ENCODE data around the gene OST4. TPM values are rescaled to one million over a fixed set of nuclear protein-coding genes. Genes with fewer than 3 reads are reported as not detected.

Gene OST4
- total RNA-seq, 1 experiment from 2014 or later, result 166 TPM

GRCh38 chr2:27082773-27083409 lies 11.4 kb upstream of the OST4 start:
- no peaks in the 10 kb centered on the region for H3K36me3 ChIP-seq (ENCODE audit: low read depth)
- BruUV-seq (replicated peaks), result no TSS peak
- H3K27ac ChIP-seq, result no peak overlapping the region
- no peaks in the 10 kb centered on the region for H3K9me3 ChIP-seq (ENCODE audit: insufficient read depth, low read depth)
- peaks cover 25% of the 10 kb centered on the region for H3K4me1 ChIP-seq (replicated peaks; ENCODE audit: insufficient read depth)
- H3K79me2 ChIP-seq (ENCODE audit: low read depth), result no peaks in the 10 kb centered on the region
- intact Hi-C loops (cut with micrococcal nuclease; ENCODE audit: unreplicated experiment), result no loop called here
- H4K20me1 ChIP-seq (ENCODE audit: insufficient read depth), result no peaks in the 10 kb centered on the region
- H3K9me2 ChIP-seq (ENCODE audit: insufficient read depth), result no peaks in the 10 kb centered on the region
- ChIA-PET POLR2A (ENCODE audit: unreplicated experiment) (interaction anchor here (0.6 to 1.0 kb wide), 3 partner anchors 31 to 101 kb away, joined by 3 to 20 read pairs (median 5); no protein-coding TSS in a partner anchor), CTCF (no interaction called here)
- no peak overlapping the region for H2AFZ ChIP-seq
- no peak overlapping the region for H3K4me3 ChIP-seq
- 0 out of 2 replicates have a peak, but pooled peaks cover under 1% of the 10 kb centered on the region for H3K27me3 ChIP-seq (ENCODE audit: insufficient read depth, low read depth)
- TF ChIP-seq CTCF (conservative IDR thresholded peaks at IDR 0.05) (no peak), EZH2 (IDR thresholded peaks at IDR 0.05; ENCODE audit: low read depth) (no peak)
- H3F3A ChIP-seq (ENCODE audit: insufficient read depth, low read depth), result peaks cover 9% of the 10 kb centered on the region; the same call in 1 of the 2 replicates
- no peak overlapping the region for H3K4me2 ChIP-seq
- no peak for DNase-seq

GRCh38 chr2:27081984-27082772 lies 10.7 kb upstream of the OST4 start:
- peaks cover 9% of the 10 kb centered on the region; the same call in 1 of the 2 replicates for H3F3A ChIP-seq (ENCODE audit: insufficient read depth, low read depth)
- peaks cover 21% of the 10 kb centered on the region for H3K4me1 ChIP-seq (replicated peaks; ENCODE audit: insufficient read depth)
- H3K36me3 ChIP-seq (ENCODE audit: low read depth), result no peaks in the 10 kb centered on the region
- no peak for DNase-seq
- no peaks in the 10 kb centered on the region for H3K9me2 ChIP-seq (ENCODE audit: insufficient read depth)
- H3K9me3 ChIP-seq (ENCODE audit: insufficient read depth, low read depth), result no peaks in the 10 kb centered on the region
- CTCF ChIA-PET, result interaction anchor here (1.3 kb wide), 1 partner anchor 10 kb away, joined by 4 read pairs; no protein-coding TSS in a partner anchor
- no peaks in the 10 kb centered on the region for H3K79me2 ChIP-seq (ENCODE audit: low read depth)
- H4K20me1 ChIP-seq (ENCODE audit: insufficient read depth), result no peaks in the 10 kb centered on the region
- POLR2A ChIA-PET (ENCODE audit: unreplicated experiment), result no interaction called here
- H3K27ac ChIP-seq, result no peak overlapping the region
- 0 out of 2 replicates have a peak overlapping the region, but pooled peaks have one; percentile 35 for H3K4me3 ChIP-seq
- H3K4me2 ChIP-seq, result peak overlapping the region; percentile 79; the same call in 1 of the 2 replicates
- H2AFZ ChIP-seq, result no peak overlapping the region
- H3K27me3 ChIP-seq (ENCODE audit: insufficient read depth, low read depth), result peaks cover 8% of the 10 kb centered on the region
- no TSS peak for BruUV-seq (replicated peaks)
- TF ChIP-seq EZH2 (IDR thresholded peaks at IDR 0.05; ENCODE audit: low read depth), result no peak
- intact Hi-C loops (cut with micrococcal nuclease; ENCODE audit: unreplicated experiment), result no loop called here

GRCh38 chr2:27080603-27080936 lies 9.1 kb upstream of the OST4 start:
- intact Hi-C loops (cut with micrococcal nuclease; ENCODE audit: unreplicated experiment), result no loop called here
- no peaks in the 10 kb centered on the region for H4K20me1 ChIP-seq (ENCODE audit: insufficient read depth)
- ChIA-PET POLR2A (ENCODE audit: unreplicated experiment) (interaction anchor here (0.7 kb wide), 1 partner anchor 289 kb away, joined by 4 read pairs; no protein-coding TSS in a partner anchor), CTCF (interaction anchor here (0.6 kb wide), 1 partner anchor 158 kb away, joined by 3 read pairs; no protein-coding TSS in a partner anchor)
- H3K36me3 ChIP-seq (ENCODE audit: low read depth), result no peaks in the 10 kb centered on the region
- H3K4me2 ChIP-seq, result peak overlapping the region; percentile 79; the same call in 1 of the 2 replicates
- H3K27me3 ChIP-seq (ENCODE audit: insufficient read depth, low read depth), result peaks cover 18% of the 10 kb centered on the region
- peaks cover 14% of the 10 kb centered on the region; the same call in 1 of the 2 replicates for H3F3A ChIP-seq (ENCODE audit: insufficient read depth, low read depth)
- peaks cover 13% of the 10 kb centered on the region for H3K4me1 ChIP-seq (replicated peaks; ENCODE audit: insufficient read depth)
- no peak overlapping the region for H3K4me3 ChIP-seq
- no peak overlapping the region for H2AFZ ChIP-seq
- no peak for DNase-seq
- no TSS peak for BruUV-seq (replicated peaks)
- no peaks in the 10 kb centered on the region for H3K9me2 ChIP-seq (ENCODE audit: insufficient read depth)
- no peaks in the 10 kb centered on the region for H3K79me2 ChIP-seq (ENCODE audit: low read depth)
- H3K9me3 ChIP-seq (ENCODE audit: insufficient read depth, low read depth), result no peaks in the 10 kb centered on the region
- TF ChIP-seq EZH2 (IDR thresholded peaks at IDR 0.05; ENCODE audit: low read depth) (no peak), CTCF (conservative IDR thresholded peaks at IDR 0.05) (no peak)
- no peak overlapping the region for H3K27ac ChIP-seq

Measured in PC-9 (cell line).